Measurements from ENCODE around the gene EFHB.

DNA sequence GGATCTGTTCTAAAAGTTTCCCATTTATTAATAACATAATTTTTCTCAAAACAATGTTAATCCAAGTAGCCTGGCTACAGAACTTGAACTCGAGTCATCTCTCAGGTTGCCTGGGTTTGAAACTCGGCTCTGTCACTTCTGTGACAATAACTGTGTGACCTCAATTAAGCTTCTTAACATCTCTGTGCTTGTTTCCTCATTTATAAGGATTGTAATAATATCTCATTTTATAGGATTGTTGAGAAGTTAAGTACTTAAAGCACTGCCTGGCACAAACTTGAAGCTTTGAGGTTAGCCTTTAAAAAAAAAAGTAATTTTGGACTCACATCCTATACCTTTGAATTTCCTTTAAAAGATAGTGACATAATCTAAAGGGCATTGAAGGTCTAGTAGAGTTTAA lies 16.3 kb upstream of the EFHB start:
- no peak for TF ChIP-seq CTCF (IDR thresholded peaks at IDR 0.05)
- no peak for TF ChIP-seq POLR2A (IDR thresholded peaks at IDR 0.05)

All from heart left ventricle (tissue), 13 donors.